Uterus (tissue), 4 donors: ENCODE measurements around the gene TBCD. TPM values are rescaled to one million over a fixed set of nuclear protein-coding genes. Genes with fewer than 3 reads are reported as not detected.

ENCODE experiments used
- DNase-seq, 2 donors: peaks; one replicate each; pipeline ENCODE4 v3.0.0-alpha.2; 2019 to 2020
- H3K27ac ChIP-seq, 2 donors: fragments of 200-600 bp; sonication (generic); 1 replicate in 1 of 2; 2 replicates in 1 of 2; pipeline ENCODE4 v1.5.1; 2016 to 2018
- H3K27me3 ChIP-seq, 2 donors: fragments of 200-600 bp; sonication (generic); one replicate each; pipeline ENCODE4 v1.5.1; 2018 to 2019; ENCODE audit warnings: control low read depth in 1 of 2
- H3K36me3 ChIP-seq, 2 donors: fragments of 200-600 bp; sonication (generic); one replicate each; pipeline ENCODE4 v1.5.1; 2019; ENCODE audit warnings: control low read depth in 1 of 2
- H3K4me1 ChIP-seq, 2 donors: fragments of 200-600 bp; sonication (generic); one replicate each; pipeline ENCODE4 v1.5.1; 2018 to 2019; ENCODE audit warnings: control low read depth in 1 of 2
- H3K4me3 ChIP-seq, 2 donors: fragments of 200-600 bp; sonication (generic); 1 replicate in 1 of 2; 2 replicates in 1 of 2; pipeline ENCODE4 v1.5.1; 2018 to 2019; ENCODE audit warnings: mild to moderate bottlenecking in 1 of 2
- H3K9me3 ChIP-seq, 2 donors: fragments of 200-600 bp; sonication (generic); one replicate each; pipeline ENCODE4 v1.5.1; 2019; ENCODE audit warnings: control low read depth in 1 of 2
- CTCF ChIP-seq, 4 experiments: fragments of 200-600 bp in 2 of 4; fragments of 450-650 bp in 2 of 4; sonication (generic) in 2 of 4; IDR thresholded peaks; one replicate each; pipeline ENCODE4 v1.5.1; 2016 to 2019; ENCODE audit warnings: antibody characterized with exemption in 4 of 4, mild to moderate bottlenecking in 2 of 4, moderate library complexity in 1 of 4
- POLR2A ChIP-seq, 2 donors: fragments of 450-650 bp; IDR thresholded peaks; one replicate each; pipeline ENCODE4 v1.6.1; 2016; ENCODE audit warnings: antibody characterized with exemption in 2 of 2, mild to moderate bottlenecking in 1 of 2, moderate library complexity in 1 of 2
- intact Hi-C: fragments of 100-400 bp; cut with DNase I; formaldehyde crosslinking; loops from one replicate; pipeline ENCODE4 v1.15.1; 2023; ENCODE audit warnings: low total_unique reads
- total RNA-seq, 4 donors: library from RNA; depleted of rRNA in 3 of 4; stranded (reverse); fragments of >200 nt in 3 of 4; gene quantifications; one replicate each; pipeline versions ENCODE4 v1.1.0 to v1.2.4, GENCODE V29; 2014 to 2023
- donor health status: DM: yes; HTN: yes; CAD: no.

Gene TBCD
- total RNA-seq, 4 donors from 2014 or later, result 35.9 to 142 (median 61.3) TPM

GRCh38 chr17:82872591-82873520 lies 121.0 kb downstream of the TBCD start:
- no peak for DNase-seq
- Histone ChIP-seq H3K9me3 (no peaks in the 10 kb centered on the region), H3K36me3 (no peaks in the 10 kb centered on the region), H3K4me1 (peaks cover 0 to 5% of the 10 kb centered on the region in 2 donors), H3K27me3 (no peaks in the 10 kb centered on the region), H3K4me3 (no peak overlapping the region), H3K27ac (no peak overlapping the region)
- TF ChIP-seq POLR2A (IDR thresholded peaks at IDR 0.05) (no peak), CTCF (IDR thresholded peaks at IDR 0.05) (no peak)
- intact Hi-C loops, result no loop called here

GRCh38 chr17:82873521-82873920 lies 121.7 kb downstream of the TBCD start:
- TF ChIP-seq POLR2A (IDR thresholded peaks at IDR 0.05), result no peak
- TF ChIP-seq CTCF (IDR thresholded peaks at IDR 0.05), result no peak
- intact Hi-C loops, result no loop called here
- H3K36me3 ChIP-seq, result no peaks in the 10 kb centered on the region
- H3K4me1 ChIP-seq, result peaks cover 0 to 5% of the 10 kb centered on the region in 2 donors
- no peaks in the 10 kb centered on the region for H3K9me3 ChIP-seq
- no peaks in the 10 kb centered on the region for H3K27me3 ChIP-seq
- no peak for DNase-seq
- H3K27ac ChIP-seq, result no peak overlapping the region
- no peak overlapping the region for H3K4me3 ChIP-seq

- Histone ChIP-seq H3K4me1 (peaks cover 0 to 5% of the 10 kb centered on the region in 2 donors), H3K27me3 (no peaks in the 10 kb centered on the region), H3K36me3 (no peaks in the 10 kb centered on the region), H3K9me3 (no peaks in the 10 kb centered on the region), H3K4me3 (no peak overlapping the region), H3K27ac (no peak overlapping the region)
- intact Hi-C loops, result no loop called here
- TF ChIP-seq CTCF (IDR thresholded peaks at IDR 0.05), result no peak
- no peak for TF ChIP-seq POLR2A (IDR thresholded peaks at IDR 0.05)
- DNase-seq, result no peak
Observed at GRCh38 chr17:82874011-82874835, 122.4 kb downstream of the TBCD start.

- no peak overlapping the region for H3K4me3 ChIP-seq
- no peaks in the 10 kb centered on the region for H3K27me3 ChIP-seq
- peaks cover 0 to 5% of the 10 kb centered on the region in 2 donors for H3K4me1 ChIP-seq
- DNase-seq, result no peak
- no peaks in the 10 kb centered on the region for H3K9me3 ChIP-seq
- no peak for TF ChIP-seq POLR2A (IDR thresholded peaks at IDR 0.05)
- no peak for TF ChIP-seq CTCF (IDR thresholded peaks at IDR 0.05)
- H3K36me3 ChIP-seq, result no peaks in the 10 kb centered on the region
- H3K27ac ChIP-seq, result peak overlapping the region in 1 of 2 donors; percentile 59
- intact Hi-C loops, result no loop called here
Observed at GRCh38 chr17:82875407-82875856, 123.6 kb downstream of the TBCD start.
